Measurements from ENCODE around the gene FAM72C. TPM values are rescaled to one million over a fixed set of nuclear protein-coding genes. Genes with fewer than 3 reads are reported as not detected.
"Not testable (repeated sequence)": the region's sequence is repeated elsewhere in the genome, so short reads cannot be mapped to it uniquely, and the experiment has no call there.

Gene FAM72C
- polyA plus RNA-seq, 1 donor from 2014 or later, result not detected

- not testable (repeated sequence) for H3K36me3 Mint-ChIP-seq, H3K4me3 Mint-ChIP-seq, H3K9me3 Mint-ChIP-seq, H3K4me1 Mint-ChIP-seq, H3K27ac Mint-ChIP-seq, H3K27me3 Mint-ChIP-seq
Measured at GRCh38 chr1:143990699-143991098, 18.9 kb upstream of the FAM72C start.

- not testable (repeated sequence) for H3K36me3 Mint-ChIP-seq, H3K4me3 Mint-ChIP-seq, H3K27ac Mint-ChIP-seq, H3K4me1 Mint-ChIP-seq, H3K9me3 Mint-ChIP-seq, H3K27me3 Mint-ChIP-seq
Measured at GRCh38 chr1:143989719-143990118, 17.9 kb upstream of the FAM72C start.

GRCh38 chr1:143989427-143989712 lies 17.6 kb upstream of the FAM72C start:
- not testable (repeated sequence) for H3K9me3 Mint-ChIP-seq, H3K4me3 Mint-ChIP-seq, H3K27ac Mint-ChIP-seq

GRCh38 chr1:143988602-143989426 lies 17.0 kb upstream of the FAM72C start:
- H3K4me3 Mint-ChIP-seq, H3K4me1 Mint-ChIP-seq, H3K9me3 Mint-ChIP-seq, H3K27ac Mint-ChIP-seq, H3K36me3 Mint-ChIP-seq, H3K27me3 Mint-ChIP-seq: not testable (repeated sequence)

More at GRCh38 chr1:143989427-143989712, 17.6 kb upstream of the FAM72C start:
- not testable (repeated sequence) for H3K27me3 Mint-ChIP-seq, H3K4me1 Mint-ChIP-seq, H3K36me3 Mint-ChIP-seq

- not testable (repeated sequence) for H3K4me3 Mint-ChIP-seq, H3K4me1 Mint-ChIP-seq
Measured at GRCh38 chr1:143987868-143988267, 16.1 kb upstream of the FAM72C start.

GRCh38 chr1:143984721-143985473 lies 13.1 kb upstream of the FAM72C start:
- H3K36me3 Mint-ChIP-seq, H3K4me1 Mint-ChIP-seq, H3K9me3 Mint-ChIP-seq, H3K4me3 Mint-ChIP-seq, H3K27me3 Mint-ChIP-seq, H3K27ac Mint-ChIP-seq: not testable (repeated sequence)

More at GRCh38 chr1:143987868-143988267, 16.1 kb upstream of the FAM72C start:
- not testable (repeated sequence) for H3K36me3 Mint-ChIP-seq, H3K27ac Mint-ChIP-seq, H3K27me3 Mint-ChIP-seq, H3K9me3 Mint-ChIP-seq

GRCh38 chr1:143974416-143974815 lies 2.6 kb upstream of the FAM72C start:
- not testable (repeated sequence) for H3K4me1 Mint-ChIP-seq, H3K36me3 Mint-ChIP-seq, H3K27me3 Mint-ChIP-seq, H3K27ac Mint-ChIP-seq, H3K9me3 Mint-ChIP-seq
- peak overlapping the region in 1 of 4 donors; percentile 78 for H3K4me3 Mint-ChIP-seq

- peak overlapping the region; percentile 90 to 96 (median 92) for H3K4me3 Mint-ChIP-seq
- H3K27ac Mint-ChIP-seq, result peak overlapping the region in 2 of 3 donors; percentile 50 to 88
Measured at GRCh38 chr1:143973876-143974414, 2.2 kb upstream of the FAM72C start.

GRCh38 chr1:143972753-143973326 lies 1.1 kb upstream of the FAM72C start:
- not testable (repeated sequence) for H3K27me3 Mint-ChIP-seq, H3K9me3 Mint-ChIP-seq, H3K4me1 Mint-ChIP-seq, H3K27ac Mint-ChIP-seq, H3K36me3 Mint-ChIP-seq, H3K4me3 Mint-ChIP-seq

More at GRCh38 chr1:143973876-143974414, 2.2 kb upstream of the FAM72C start:
- H3K9me3 Mint-ChIP-seq, H3K27me3 Mint-ChIP-seq, H3K36me3 Mint-ChIP-seq, H3K4me1 Mint-ChIP-seq: not testable (repeated sequence)

GRCh38 chr1:143965860-143966259 lies 5.9 kb downstream of the FAM72C start:
- H3K36me3 Mint-ChIP-seq, H3K27me3 Mint-ChIP-seq, H3K27ac Mint-ChIP-seq: not testable (repeated sequence)

GRCh38 chr1:143964294-143964693 lies 7.5 kb downstream of the FAM72C start:
- H3K27ac Mint-ChIP-seq, H3K4me1 Mint-ChIP-seq, H3K27me3 Mint-ChIP-seq, H3K4me3 Mint-ChIP-seq, H3K36me3 Mint-ChIP-seq, H3K9me3 Mint-ChIP-seq: not testable (repeated sequence)

More at GRCh38 chr1:143965860-143966259, 5.9 kb downstream of the FAM72C start:
- not testable (repeated sequence) for H3K4me3 Mint-ChIP-seq, H3K4me1 Mint-ChIP-seq, H3K9me3 Mint-ChIP-seq

GRCh38 chr1:143955930-143956329 lies 15.9 kb downstream of the FAM72C start:
- not testable (repeated sequence) for H3K27me3 Mint-ChIP-seq, H3K4me1 Mint-ChIP-seq, H3K9me3 Mint-ChIP-seq, H3K27ac Mint-ChIP-seq, H3K4me3 Mint-ChIP-seq, H3K36me3 Mint-ChIP-seq

GRCh38 chr1:143952913-143953312 lies 18.9 kb downstream of the FAM72C start:
- not testable (repeated sequence) for H3K36me3 Mint-ChIP-seq, H3K4me3 Mint-ChIP-seq, H3K9me3 Mint-ChIP-seq, H3K27ac Mint-ChIP-seq, H3K27me3 Mint-ChIP-seq, H3K4me1 Mint-ChIP-seq

GRCh38 chr1:143951485-143952391 lies 20.0 kb downstream of the FAM72C start:
- not testable (repeated sequence) for H3K27me3 Mint-ChIP-seq, H3K36me3 Mint-ChIP-seq, H3K9me3 Mint-ChIP-seq, H3K27ac Mint-ChIP-seq, H3K4me3 Mint-ChIP-seq, H3K4me1 Mint-ChIP-seq

GRCh38 chr1:143947749-143948148 lies 24.0 kb downstream of the FAM72C start:
- not testable (repeated sequence) for H3K4me3 Mint-ChIP-seq, H3K27ac Mint-ChIP-seq, H3K9me3 Mint-ChIP-seq, H3K36me3 Mint-ChIP-seq, H3K27me3 Mint-ChIP-seq, H3K4me1 Mint-ChIP-seq

Data from IgD-negative memory B cell (primary cell).